ENCODE data around the gene POLR3E.
"Not testable (repeated sequence)": the region's sequence is repeated elsewhere in the genome, so short reads cannot be mapped to it uniquely, and the experiment has no call there.

Gene POLR3E

DNA sequence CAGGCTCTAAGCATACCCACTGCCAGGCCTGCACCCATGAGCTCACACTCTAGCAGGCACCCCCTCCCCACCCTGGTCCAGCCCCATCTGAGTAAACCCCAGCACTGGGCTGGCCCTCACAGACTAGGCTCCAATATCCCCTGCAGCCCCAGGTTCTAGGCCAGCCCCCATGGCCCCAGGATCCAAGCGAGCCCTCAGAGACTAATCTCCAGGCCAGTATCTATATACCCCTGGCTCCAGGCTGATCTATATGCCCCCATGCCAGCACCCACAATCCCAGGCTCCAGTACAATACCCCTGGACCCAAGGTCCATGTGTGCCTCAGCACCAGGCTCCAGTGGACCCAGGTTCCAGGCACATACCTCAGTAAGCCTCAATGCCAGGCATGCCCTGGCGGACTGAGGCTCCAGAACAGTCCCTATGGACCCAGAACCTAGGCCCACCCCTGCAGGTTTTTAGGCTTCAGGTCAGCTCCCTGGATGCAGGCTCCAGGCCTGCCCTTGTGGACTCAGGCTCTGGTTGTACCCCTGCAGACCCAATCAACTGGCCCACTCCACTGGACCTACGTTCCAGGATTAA lies 38.5 kb downstream of the POLR3E start:
- no peak for DNase-seq (ENCODE audit: low spot score)

DNA sequence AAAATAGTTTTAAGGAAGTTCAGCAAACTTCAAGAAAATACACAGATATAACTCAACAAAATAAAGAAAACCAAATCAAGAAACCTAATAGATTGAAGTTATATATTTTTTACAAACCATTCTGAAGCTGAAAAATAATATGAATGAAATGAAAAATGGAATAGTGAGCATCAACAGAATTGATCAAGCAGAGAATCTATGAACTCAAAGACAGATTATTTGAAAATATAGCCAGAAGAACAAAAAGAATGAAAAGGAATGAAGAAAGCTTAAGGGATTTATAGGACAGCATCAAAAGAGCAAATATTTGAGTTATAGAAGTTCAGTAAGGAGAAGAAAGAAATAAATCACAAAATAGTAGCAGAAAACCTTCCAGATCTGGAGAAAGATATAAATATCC lies 39.4 kb downstream of the POLR3E start:
- DNase-seq (ENCODE audit: low spot score), result no peak

DNA sequence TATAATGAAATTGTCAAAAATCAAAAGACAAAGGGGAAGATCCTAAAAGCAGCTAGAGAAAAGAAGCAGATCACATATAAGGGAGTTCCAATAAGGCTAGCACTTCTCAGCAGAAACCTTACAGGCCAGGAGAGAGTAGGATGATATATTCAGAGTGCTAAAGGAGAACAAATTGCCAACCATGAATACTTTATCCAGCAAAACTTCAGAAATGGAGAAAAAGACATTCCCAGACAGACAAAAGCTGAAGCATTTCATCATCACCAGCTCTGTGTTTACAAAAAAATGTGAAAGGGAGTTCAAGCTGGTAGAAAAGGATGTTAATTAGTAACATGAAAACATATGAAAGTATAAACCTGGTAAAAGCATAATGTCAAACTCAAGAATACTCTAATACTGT lies 39.8 kb downstream of the POLR3E start:
- no peak for DNase-seq (ENCODE audit: low spot score)

DNA sequence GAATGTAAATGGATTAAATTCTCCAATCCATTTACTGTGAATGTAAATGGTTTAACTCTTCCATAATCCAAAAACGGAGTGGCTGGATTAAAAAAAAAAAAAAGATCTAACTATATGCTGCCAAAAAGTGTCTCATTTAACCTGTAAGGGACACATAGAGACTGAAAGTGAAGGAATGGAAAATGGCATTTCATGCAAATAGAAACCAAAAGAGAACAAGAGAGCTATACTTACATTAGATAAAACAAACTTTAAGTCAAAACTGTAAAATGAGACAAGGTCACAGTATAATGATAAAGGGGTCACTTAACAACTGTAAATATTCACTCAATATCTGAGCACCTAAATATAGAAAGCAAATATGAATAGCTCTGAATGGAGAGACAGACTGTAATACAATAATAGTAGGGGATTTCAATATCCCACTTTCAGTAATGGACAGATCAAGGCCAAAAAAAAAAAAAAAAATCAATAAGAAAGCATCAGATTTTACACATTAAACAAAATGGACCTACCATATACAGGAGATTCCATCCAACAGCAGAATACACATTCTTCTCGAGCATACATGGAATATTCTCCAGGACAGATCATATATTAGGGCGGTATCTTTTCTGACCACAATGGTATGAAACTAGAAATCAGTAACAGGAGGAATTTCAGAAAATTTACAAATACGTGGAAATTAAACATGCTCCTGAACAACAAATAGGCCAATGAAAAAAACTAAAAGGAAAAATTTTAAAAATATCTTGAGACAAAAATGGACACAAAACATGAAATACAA lies 40.8 kb downstream of the POLR3E start:
- DNase-seq (ENCODE audit: low spot score), result no peak

DNA sequence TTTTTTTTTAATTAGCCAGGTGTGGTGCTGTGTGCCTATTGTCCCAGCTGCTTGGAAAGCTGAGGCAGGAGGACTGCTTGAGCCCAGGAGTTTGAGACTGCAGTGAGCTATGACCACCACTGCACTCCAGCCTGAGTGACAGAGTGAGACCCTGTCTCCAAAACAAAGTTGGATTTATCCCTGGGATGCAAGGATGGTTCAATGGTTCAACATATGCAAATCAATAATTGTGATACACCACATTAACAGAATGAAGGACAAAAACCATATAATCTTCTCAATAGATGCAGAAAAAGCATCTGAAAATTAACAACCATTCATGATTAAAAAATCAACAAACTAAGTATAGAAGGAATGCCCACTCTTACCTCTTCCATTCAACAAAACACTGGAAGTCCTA lies 43.7 kb downstream of the POLR3E start:
- no peak for DNase-seq (ENCODE audit: low spot score)

DNA sequence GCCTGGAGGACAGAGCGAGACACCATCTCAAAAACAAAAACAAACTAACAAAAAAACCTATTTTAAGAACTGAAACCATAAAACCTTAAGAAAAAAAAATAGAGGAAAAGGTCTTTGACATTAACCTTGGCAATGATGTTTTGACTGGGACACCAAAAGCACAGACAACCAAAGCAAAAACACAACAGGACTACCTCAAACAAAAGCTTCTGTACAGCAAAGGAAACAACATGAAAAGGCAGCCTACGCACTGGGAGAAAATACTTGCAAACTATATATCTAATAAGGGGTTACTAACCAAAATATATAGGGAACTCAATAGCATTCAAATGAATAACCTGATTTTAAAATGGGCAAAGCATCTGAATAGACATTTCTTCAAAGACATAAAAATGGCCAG lies 44.9 kb downstream of the POLR3E start:
- DNase-seq (ENCODE audit: low spot score), result no peak

DNA sequence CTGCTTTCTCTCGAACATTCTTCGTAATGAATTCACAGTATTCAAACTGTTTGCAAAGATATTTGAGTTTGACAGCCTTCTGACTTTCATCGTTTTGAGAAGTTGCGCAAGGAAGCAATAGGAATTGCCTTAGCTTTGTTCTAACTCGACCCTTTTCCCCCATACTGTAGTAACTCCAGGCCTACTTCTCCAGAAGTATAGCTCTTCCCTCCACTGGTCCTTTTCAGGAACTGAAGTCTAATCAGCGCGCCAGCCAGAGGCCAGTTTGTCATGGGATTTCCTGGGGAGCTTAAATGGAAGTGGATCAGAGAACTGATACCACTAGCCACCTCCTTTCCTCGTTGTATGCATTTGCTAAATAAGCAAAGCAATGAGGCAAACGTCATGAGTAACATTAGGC lies 49.3 kb downstream of the POLR3E start:
- DNase-seq (ENCODE audit: low spot score), result no peak

DNA sequence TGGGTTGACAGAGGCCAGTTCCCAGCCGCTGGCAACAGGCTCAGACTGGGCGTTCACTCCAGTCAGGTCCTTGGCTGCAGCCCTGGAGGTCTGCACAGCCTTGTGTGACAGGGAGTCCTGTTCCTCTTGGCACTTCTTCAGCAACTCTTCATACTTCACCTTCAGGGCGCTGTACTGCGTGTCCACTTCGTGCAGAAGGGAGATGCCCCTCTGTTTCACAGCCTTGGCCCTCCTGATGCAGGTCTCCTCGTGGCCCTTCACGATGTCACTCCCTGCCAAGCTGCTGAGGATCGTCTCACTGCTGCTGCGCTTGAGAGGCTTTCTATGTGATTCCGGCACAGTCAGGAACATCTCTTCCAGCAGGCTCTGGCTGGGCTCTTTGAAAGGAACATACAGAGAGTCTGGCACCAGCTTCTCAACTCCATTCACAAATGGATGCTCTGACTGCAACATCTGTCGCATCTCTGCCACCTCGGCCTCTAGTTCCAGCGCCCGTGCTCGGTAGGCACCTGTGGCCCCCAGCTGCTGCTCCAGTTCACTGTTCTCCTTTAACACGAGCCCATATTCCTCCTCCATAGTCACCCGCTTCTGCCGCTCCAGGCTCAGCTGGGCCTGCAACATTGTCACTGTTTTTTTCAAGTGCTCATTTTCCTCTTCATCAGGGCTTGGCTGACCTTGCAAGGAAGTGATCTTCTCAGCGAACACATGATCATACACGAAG lies 50.1 kb downstream of the POLR3E start:
- DNase-seq (ENCODE audit: low spot score), result no peak

DNA sequence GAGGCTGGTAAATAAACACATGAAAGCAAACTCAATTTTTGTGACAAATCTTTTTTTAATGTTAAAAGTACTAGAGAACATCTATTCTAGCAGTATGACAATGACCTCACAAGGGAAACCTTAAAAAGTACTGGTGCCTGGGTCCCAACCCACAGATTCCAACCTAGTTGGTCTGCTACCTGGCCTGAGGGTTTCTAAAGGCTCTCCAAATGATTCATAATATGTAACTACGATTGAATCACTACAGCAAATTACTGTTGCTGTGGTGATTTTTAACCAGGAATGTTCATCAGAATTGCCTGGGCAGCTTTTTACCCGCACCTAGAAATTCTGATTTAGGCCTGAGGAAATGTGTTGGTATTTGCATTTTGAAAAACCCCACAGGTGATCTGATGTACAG lies 51.1 kb downstream of the POLR3E start:
- no peak for DNase-seq (ENCODE audit: low spot score)

DNA sequence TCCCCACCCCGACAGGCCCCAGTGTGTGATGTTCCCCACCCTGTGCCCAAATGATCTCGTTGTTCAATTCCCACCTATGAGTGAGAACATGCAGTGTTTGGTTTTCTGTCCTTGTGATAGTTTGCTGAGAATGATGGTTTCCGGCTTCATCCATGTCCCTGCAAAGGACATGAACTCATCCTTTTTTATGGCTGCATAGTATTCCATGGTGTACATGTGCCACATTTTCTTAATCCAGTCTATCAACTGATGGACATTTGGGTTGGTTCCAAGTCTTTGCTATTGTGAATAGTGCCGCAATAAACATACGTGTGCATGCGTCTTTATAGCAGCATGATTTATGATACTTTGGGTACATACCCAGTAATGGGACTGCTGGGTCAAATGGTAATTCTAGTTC lies 53.8 kb downstream of the POLR3E start:
- DNase-seq (ENCODE audit: low spot score), result not testable (repeated sequence)

DNA sequence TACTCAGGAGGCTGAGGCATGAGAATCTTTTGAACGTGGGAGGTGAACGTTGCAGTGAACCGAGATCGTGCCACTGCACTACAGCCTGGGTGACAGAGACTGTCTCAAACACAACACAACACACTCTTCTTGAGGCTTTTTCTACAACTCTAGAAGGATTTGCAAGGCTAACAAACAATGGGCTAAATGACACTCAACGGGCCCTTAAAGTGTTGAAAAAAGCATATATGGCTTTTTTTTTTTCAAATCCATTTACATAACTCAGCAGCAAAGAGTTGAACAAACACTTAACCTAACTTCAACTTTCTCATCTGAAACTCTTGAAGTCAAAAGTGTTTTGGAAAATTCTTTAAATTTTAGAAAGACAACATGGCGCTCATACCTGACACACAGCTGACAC lies 54.9 kb downstream of the POLR3E start:
- DNase-seq (ENCODE audit: low spot score), result no peak

DNA sequence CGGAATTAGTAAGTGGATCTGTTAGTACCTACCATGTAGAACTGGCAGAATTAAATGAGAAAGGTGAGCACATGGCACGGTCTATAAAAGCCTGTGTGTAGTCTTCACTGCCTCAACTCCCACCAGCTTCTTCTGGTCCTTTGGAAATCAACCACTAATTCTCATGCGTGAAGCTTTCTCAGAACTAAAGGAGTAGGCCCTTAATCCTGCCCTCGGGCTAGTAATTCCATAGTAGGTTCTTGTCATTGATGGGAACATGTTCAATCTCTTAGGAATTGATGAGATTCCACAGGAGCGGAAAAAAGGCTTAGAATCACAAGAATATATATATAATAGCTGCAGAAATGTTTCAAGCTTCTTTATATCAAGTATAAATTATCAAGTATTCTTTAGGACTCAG lies 55.5 kb downstream of the POLR3E start:
- DNase-seq (ENCODE audit: low spot score), result no peak

DNA sequence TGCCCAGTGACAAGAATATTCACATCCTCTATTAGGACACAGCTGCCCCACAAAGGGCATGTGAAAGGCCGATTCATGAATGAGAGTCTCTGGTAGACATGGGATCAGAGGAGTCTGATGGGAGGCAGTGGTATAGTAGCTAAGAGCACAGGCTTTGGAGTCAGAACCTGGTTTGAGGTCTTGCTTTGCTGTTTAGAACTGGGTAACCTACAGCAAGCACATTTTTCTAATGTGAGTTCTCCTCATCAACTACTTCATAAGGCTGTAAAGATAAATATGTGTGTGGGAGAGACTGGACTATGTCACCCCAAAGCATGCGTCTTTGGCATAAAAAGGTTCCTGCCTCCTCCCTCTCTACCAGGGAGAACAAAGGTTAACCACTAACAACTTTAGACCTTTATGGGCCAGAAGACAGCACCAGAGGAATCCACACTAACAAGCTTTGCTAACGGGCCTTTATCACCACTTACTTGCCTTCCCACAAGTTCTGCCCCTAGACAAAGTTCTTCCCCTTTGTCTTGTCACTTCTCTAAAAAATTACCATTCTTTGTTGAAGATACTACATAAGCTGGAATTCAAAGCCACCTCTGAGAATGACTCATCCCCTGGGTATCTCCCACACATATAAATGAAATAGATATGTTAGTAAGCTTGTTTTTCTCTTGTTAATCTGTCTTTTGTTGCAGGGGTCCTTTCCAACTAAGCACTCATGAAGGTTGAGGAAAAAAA lies 56.1 kb downstream of the POLR3E start:
- DNase-seq (ENCODE audit: low spot score), result no peak

DNA sequence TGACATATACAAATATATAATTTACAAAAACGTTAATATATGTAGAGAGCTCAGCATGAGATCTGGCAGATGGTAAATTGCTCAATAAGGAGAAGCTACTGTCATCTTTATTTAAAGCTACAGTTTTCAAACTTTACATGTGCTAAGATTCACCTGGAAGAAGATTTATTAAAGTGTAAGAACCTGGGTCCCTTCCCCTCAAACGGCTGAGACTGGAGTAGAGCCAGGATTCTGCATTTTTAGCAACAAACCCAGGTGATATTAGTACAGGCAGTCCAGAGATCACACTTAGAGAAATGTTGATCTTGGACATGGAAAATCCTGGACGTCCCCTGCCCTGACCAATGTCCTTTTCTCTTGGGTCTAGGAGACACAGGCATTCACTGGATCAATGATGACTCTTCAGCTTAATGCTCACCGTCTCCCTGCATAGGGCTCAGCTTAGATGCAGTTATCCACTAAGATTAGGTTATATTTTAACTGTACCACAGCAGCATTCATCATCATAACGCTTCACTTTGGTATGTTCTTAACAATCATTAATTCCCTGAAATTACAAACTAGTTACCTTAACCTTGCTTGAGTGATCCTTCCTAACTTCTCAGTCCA lies 56.8 kb downstream of the POLR3E start:
- no peak for DNase-seq (ENCODE audit: low spot score)

DNA sequence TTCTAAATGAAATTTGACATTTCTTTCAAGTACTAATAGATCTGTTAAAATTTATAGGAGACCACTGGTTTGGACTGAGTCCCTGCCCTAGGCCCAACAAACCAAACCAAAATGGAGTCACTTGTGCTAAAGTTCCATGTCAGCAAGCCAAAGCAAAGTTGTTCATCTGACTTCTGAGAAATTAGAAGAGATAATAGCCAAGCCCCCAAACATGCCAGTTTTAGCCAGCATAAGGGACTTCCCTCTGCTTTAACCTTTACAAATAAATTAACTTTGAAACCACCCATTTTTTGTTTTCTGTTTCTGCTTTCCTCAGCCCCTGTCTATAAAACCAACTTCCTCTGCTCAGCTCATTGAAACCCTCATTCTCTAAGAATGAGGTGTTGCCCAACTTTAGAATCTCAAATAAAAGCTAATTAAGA lies 58.3 kb downstream of the POLR3E start:
- DNase-seq (ENCODE audit: low spot score), result no peak

DNA sequence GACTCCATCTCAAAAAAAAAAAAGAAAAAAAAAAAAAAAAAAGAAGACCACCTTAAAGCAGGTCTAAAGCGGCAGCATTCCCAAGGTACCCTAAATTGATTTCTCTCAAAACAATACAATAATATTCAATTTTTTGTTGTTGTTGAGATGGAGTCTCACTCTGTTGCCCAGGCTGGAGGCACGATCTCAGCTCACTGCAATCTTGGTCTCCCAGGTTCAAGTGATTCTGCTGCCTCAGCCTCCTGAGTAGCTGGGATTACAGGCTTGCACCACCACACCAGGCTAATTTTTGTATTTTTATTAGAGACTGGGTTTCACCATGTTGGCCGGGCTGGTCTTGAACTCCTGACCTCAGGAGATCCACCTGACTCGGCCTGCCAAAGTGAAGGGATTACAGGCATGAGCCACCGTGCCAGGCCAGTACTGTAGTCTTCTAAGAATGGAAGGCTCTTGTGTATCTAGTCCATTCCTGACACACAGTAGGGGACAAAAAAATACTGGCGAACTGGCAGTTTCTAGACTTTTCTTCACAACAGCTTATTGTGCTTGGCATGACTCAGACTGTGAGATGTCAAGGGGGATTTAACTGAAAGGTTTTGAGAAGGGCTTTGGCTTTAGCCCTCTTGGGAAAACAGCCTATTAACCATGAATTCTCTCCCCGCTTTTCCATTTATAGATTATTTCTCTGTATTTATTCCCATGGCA lies 59.9 kb downstream of the POLR3E start:
- no peak for DNase-seq (ENCODE audit: low spot score)

DNA sequence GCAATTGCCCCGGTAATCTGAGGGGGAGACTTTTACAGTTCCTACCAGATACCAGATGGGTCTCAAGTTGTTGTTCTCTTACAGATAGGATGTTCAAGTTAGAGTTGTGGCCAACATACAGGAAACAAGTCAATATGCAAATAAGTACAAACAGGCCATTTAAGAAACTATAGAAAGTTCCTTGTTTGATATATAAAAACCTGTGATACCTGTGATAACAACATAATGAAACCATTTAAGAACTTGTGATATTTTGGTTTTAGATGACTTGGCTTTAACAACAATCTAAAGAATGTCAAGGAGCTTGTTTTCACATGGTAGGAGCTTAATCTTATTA lies 60.4 kb downstream of the POLR3E start:
- no peak for DNase-seq (ENCODE audit: low spot score)

DNA sequence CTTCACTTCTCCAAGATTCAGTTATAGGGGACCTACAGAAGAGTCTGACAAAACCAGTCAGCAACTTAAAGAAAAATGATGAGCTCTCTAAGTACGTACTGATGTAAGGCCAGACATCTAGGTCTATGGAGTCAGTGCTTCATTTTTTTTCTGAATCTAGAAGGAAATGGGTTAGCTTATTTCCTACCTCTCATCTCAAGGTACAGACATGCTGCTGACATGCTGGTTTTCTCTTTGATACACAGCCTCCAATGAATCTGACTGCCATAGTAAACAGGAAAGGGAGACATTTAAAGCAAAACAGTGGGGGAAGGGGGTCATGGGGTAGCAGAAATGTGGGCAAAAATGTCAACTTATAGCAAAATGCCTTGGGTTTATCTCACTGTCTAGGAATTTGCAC lies 60.8 kb downstream of the POLR3E start:
- DNase-seq (ENCODE audit: low spot score), result no peak

DNA sequence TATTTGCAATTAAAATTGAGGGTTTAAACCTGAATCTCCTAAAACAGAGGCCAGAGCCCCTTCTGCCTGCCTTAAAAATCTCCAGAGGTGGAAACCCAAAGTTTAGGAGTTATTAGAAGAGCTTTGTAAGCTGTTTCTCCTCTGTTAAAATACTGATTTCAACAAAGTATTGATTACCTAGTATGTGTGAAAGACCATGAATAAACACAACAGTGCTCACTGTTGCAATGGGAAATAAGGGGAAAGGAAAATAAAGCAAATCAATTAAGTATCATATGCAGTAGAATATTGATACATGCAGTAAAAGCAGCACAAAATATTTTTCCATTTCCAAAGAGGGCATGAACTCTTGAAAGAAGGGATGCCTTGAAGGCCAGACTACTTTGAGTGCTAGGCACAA lies 62.5 kb downstream of the POLR3E start:
- no peak for DNase-seq (ENCODE audit: low spot score)

DNA sequence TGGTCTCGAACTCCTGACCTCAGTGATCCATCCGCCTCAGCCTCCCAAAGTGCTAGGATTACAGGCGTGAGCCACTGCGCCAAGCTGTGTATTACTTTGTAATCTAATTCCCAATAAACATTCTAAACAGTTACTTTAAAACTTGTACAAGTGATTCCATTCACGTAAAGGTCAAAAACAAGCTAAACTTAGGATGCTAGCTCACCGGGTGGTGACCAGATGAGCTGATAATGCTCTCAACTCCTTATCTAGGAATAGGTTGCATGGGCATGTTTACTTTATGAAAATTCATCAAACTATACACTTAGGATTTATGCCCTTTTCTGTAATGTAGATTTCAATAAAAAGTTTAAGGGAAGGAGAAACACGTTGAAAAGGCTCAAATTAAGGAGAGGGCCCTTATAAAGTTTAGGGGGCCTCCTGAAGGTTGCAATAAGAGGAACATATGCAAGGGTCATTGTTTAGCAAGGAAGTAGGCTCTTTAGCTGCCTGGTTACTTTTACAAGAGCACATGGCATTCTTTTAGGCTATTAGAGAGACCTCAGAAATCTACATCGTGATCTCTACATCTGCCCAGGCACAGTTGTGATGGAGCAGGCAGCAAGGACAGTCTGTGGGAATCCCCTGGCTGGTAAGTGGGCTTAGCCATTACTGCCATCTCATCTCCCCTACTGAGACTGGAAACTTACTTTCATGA lies 63.9 kb downstream of the POLR3E start:
- DNase-seq (ENCODE audit: low spot score), result no peak

DNA sequence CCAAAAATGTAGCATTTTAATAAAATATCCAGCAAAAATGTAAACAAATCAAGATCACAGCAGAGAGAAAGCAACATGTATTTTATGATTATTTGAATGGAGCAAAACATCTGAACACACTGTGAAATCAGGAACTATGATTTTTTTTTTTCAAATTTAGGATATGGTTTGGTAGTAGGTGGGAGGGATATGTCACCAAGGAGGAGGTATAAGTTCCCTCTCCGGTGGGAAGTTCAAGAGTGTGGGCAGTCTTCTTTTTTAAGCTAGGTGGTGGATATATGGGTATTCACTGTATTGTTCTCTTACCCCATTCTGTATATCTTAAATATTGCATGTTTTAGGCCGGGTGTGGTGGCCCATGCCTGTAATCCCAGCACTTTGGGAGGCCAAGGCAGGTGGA lies 67.0 kb downstream of the POLR3E start:
- no peak for DNase-seq (ENCODE audit: low spot score)
